Coronary artery (tissue), 2 donors: ENCODE data around the gene CPNE9.

Experiments used
- DNase-seq: peaks from one replicate; pipeline ENCODE4 v3.0.0-alpha.2; 2017; ENCODE audit warnings: low spot score
- H3K27ac ChIP-seq, 2 donors: fragments of 200-600 bp; sonication (generic); one replicate each; pipeline ENCODE4 v1.5.1; 2016 to 2019
- H3K4me3 ChIP-seq: fragments of 200-600 bp; sonication (generic); 2 replicates; pipeline ENCODE4 v1.5.1; 2016; ENCODE audit warnings: mild to moderate bottlenecking, moderate library complexity
- TF ChIP-seq, protein P1 (sequence below): fragments of 200-600 bp; sonication (generic); IDR thresholded peaks from one replicate; pipeline ENCODE4 v1.5.1; 2019; ENCODE audit warnings: antibody characterized with exemption

The CPNE9 gene

DNA sequence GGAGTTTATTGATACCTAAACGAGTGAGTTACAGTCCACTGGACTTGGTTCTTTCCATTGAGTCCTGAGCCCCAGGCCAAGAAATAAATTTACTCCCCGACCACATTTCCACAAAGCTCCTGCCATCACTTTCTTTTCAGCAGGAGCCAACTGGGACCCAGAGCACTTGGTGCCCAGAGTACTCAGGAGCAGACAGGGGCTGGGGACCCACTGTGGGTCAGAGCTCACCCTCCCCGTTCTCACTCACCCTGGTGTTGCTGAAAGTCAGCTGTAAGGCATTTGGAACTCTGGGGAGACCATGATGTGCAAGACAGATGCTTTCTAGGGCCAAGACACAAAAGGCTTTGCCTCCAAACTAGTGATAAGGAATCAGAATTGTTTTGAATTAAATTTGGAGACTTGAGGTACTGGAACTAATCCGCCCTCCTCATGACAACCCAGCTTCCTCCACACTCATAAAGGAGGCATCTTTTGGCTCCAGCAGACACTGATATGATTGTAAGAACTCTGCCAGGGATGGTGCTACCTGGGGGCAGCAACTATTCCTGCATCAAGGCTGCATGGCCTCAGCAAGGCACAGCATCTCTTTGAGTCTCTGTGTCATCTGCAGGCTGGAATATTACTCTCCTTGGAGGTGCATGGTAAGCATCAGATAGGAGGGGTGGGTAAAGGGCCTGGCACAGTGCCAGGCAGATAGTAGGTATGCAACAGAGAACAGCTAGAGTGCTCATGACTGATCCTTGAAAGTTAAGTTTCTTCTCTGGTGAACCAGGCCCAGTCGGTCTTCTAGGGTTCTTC lies 73.5 kb downstream of the CPNE9 start:
- DNase-seq: no peak
- Histone ChIP-seq H3K4me3 (no peak overlapping the region), H3K27ac (no peak overlapping the region)
- TF ChIP-seq, protein P1, sequence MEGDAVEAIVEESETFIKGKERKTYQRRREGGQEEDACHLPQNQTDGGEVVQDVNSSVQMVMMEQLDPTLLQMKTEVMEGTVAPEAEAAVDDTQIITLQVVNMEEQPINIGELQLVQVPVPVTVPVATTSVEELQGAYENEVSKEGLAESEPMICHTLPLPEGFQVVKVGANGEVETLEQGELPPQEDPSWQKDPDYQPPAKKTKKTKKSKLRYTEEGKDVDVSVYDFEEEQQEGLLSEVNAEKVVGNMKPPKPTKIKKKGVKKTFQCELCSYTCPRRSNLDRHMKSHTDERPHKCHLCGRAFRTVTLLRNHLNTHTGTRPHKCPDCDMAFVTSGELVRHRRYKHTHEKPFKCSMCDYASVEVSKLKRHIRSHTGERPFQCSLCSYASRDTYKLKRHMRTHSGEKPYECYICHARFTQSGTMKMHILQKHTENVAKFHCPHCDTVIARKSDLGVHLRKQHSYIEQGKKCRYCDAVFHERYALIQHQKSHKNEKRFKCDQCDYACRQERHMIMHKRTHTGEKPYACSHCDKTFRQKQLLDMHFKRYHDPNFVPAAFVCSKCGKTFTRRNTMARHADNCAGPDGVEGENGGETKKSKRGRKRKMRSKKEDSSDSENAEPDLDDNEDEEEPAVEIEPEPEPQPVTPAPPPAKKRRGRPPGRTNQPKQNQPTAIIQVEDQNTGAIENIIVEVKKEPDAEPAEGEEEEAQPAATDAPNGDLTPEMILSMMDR: no peak

DNA sequence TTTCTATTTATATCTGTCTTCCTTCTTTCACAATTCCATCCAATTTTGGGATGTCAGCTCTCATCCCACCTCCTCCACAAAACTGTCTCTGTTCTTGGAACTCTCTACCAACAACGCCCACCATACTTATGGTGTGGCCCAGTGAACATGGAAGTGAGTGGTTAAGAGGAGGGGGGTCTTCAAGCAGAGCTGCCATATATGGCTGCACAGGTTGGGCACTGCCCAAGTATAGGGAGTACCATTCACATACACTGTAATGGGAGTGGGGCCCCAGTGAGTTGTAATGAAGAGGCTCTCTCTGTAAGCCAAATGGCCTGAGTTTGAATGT lies 74.0 kb downstream of the CPNE9 start:
- Histone ChIP-seq H3K27ac (peak overlapping the region in 1 of 2 donors; percentile 31), H3K4me3 (no peak overlapping the region)
- no peak for DNase-seq
- TF ChIP-seq, protein P1: no peak

DNA sequence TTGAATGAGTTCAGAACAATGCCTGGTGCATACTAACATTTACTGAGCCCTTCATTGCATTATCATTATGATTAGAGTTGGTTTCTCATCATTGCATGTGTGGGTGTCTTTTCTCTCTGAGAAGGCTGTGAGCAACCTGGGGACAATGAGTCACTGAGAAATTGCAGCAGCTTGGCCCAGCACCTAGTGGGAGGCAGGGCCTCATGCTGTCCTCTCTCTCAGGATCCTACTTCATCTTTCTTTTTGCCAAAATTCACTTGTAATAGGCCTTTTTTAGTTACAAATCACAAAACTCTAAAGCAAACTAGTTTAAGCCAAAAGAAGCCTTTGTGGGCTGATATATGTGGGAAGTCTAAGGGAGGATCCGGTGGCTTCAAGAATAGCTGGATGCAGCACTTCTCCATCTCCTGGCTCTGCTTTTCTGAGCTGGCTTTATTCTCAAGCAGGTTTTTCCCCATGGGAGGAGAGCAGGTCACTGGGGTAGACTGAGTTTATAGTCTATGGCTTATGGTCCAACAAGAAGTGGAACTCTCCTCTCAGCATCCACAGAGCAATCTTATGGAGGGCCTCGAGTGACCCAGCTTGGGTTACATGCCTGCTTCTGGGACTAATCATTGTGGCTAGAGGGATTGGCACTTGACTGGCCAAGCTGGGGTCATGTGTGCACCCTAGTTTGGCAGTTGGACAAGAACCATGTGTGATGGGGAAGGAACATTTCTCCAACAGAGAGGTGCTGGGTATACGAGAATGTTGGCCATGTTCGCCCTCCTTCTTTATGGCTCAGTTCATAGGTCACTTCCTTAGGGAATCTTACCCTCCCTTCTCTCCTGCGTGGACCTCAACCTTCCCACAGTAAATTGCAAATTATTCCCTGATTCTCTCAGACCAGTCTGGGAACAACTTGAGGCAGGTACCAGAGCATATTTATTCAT lies 74.8 kb downstream of the CPNE9 start:
- TF ChIP-seq, protein P1: no peak
- no peak for DNase-seq
- Histone ChIP-seq H3K27ac (peak overlapping the region in 1 of 2 donors; percentile 47), H3K4me3 (no peak overlapping the region)

DNA sequence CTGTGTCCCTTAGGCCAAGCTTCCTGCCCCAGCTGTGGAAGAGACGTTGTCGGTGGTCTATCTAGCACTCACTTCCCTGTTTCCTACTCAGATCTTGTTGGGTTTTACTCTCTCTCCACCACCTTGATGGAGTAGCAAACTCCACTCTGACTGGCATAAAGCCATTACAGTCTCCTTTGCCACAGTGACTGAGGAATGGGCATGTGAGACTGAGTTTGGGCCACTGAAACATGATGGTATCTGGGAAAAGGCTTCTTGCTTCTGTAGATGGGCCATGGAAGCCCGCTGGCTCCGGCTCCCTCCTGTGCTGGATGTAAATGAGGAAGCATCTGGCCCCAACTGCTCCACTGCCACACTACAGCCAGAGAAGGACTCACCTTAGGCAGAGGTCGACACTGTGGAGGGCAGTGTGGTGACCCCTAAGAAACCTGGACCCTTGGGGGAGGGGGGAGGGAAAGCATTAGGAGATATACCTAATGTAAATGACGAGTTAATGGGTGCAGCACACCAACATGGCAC lies 75.5 kb downstream of the CPNE9 start:
- Histone ChIP-seq H3K4me3 (no peak overlapping the region), H3K27ac (peak overlapping the region in 1 of 2 donors; percentile 47)
- TF ChIP-seq, protein P1: no peak
- no peak for DNase-seq
